ENCODE results near the gene CCRL2. TPM values are rescaled to one million over a fixed set of nuclear protein-coding genes. Genes with fewer than 3 reads are reported as not detected.

CCRL2 gene
- total RNA-seq, 4 donors from 2014 or later, result 4.1 to 27.2 (median 17.0) TPM

GRCh38 chr3:46371519-46372340 is 35.3 kb upstream of the CCRL2 start:
- TF ChIP-seq, protein P1, sequence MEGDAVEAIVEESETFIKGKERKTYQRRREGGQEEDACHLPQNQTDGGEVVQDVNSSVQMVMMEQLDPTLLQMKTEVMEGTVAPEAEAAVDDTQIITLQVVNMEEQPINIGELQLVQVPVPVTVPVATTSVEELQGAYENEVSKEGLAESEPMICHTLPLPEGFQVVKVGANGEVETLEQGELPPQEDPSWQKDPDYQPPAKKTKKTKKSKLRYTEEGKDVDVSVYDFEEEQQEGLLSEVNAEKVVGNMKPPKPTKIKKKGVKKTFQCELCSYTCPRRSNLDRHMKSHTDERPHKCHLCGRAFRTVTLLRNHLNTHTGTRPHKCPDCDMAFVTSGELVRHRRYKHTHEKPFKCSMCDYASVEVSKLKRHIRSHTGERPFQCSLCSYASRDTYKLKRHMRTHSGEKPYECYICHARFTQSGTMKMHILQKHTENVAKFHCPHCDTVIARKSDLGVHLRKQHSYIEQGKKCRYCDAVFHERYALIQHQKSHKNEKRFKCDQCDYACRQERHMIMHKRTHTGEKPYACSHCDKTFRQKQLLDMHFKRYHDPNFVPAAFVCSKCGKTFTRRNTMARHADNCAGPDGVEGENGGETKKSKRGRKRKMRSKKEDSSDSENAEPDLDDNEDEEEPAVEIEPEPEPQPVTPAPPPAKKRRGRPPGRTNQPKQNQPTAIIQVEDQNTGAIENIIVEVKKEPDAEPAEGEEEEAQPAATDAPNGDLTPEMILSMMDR (IDR thresholded peaks at IDR 0.05; ENCODE audit: low read depth), result no peak

GRCh38 chr3:46372492-46373359 is 34.3 kb upstream of the CCRL2 start:
- TF ChIP-seq, protein P1 (IDR thresholded peaks at IDR 0.05; ENCODE audit: low read depth), result no peak

GRCh38 chr3:46374755-46375154 is 32.3 kb upstream of the CCRL2 start:
- TF ChIP-seq, protein P1 (IDR thresholded peaks at IDR 0.05; ENCODE audit: low read depth), result no peak

DNA sequence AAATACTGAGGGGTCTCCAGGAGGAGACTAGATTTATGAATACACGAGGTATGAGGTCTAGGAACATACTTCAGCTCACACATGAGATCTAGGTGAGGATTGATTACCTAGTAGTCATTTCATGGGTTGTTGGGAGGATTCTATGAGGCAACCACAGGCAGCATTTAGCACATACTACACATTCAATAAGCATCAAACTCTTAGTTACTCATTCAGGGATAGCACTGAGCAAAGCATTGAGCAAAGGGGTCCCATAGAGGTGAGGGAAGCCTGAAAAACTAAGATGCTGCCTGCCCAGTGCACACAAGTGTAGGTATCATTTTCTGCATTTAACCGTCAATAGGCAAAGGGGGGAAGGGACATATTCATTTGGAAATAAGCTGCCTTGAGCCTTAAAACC is 31.8 kb upstream of the CCRL2 start:
- TF ChIP-seq, protein P1 (IDR thresholded peaks at IDR 0.05; ENCODE audit: low read depth), result no peak

- TF ChIP-seq, protein P1 (IDR thresholded peaks at IDR 0.05; ENCODE audit: low read depth), result no peak
Observed at GRCh38 chr3:46375814-46376213, 31.2 kb upstream of the CCRL2 start.

DNA sequence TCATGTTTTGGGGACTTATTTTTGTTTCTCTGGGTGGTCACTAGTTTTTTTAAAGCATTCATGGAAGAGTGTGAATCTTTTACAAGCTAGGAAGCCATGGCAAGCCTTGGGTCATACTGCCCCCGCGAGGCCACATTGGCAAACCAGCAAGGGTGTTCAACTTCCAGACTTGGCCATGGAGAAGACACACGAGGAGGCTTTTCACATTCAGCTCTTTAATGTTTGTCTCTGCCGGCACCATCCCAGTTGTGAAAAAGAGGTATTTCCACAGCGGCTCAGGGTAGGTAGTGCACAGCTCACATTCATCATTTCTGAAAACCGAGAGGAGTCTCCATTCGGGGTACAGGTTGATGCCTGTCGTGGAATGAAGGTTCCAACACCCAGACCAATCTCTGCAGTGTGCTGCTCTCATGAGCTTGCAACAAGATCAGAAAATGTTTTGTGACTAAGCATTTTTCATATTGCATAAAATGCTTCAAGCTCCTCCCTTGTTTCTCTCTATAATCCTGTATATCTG is 28.6 kb upstream of the CCRL2 start:
- TF ChIP-seq, protein P1 (IDR thresholded peaks at IDR 0.05; ENCODE audit: low read depth), result no peak

Data from subcutaneous adipose tissue (tissue), 4 donors.